Prostate gland (tissue), 2 donors: ENCODE measurements around the gene UGT1A3. TPM values are rescaled to one million over a fixed set of nuclear protein-coding genes. Genes with fewer than 3 reads are reported as not detected.

Experiments
- DNase-seq: peaks from one replicate; pipeline ENCODE4 v3.0.0-alpha.2; 2019; ENCODE audit warnings: low spot score
- H3K27ac ChIP-seq, 2 donors: fragments of 200-600 bp; sonication (generic); 2 replicates each; pipeline ENCODE4 v1.5.1; 2017 to 2019
- H3K27me3 ChIP-seq: fragments of 200-600 bp; sonication (generic); replicated peaks from 2 replicates; pipeline ENCODE4 v1.5.1; 2019; ENCODE audit not compliant: insufficient read depth
- H3K36me3 ChIP-seq, 2 donors: fragments of 200-600 bp; sonication (generic); 1 replicate in 1 of 2; 2 replicates in 1 of 2; pipeline versions ENCODE4 v1.5.1 to v1.8.1; 2017 to 2019
- H3K4me1 ChIP-seq: fragments of 200-600 bp; sonication (generic); replicated peaks from 2 replicates; pipeline ENCODE4 v1.5.1; 2019
- H3K4me3 ChIP-seq, 2 donors: fragments of 200-600 bp; sonication (generic); 2 replicates each; pipeline ENCODE4 v1.5.1; 2017 to 2019
- H3K9me3 ChIP-seq: fragments of 200-600 bp; sonication (generic); 2 replicates; pipeline ENCODE4 v1.5.1; 2017
- POLR2A ChIP-seq: fragments of 450-650 bp; IDR thresholded peaks from one replicate; pipeline ENCODE4 v1.6.1; 2016; ENCODE audit warnings: antibody characterized with exemption, mild to moderate bottlenecking
- POLR2AphosphoS5 ChIP-seq: sonication (generic); formaldehyde crosslinking; IDR thresholded peaks from one replicate; pipeline ENCODE4 v1.6.1; 2017; ENCODE audit warnings: antibody characterized with exemption
- WGBS: methylation state at CpG from one replicate; pipeline ENCODE4 v1.1.5; 2018; 5-methylcytosine and 5-hydroxymethylcytosine counted together
- intact Hi-C: fragments of 100-400 bp; cut with DNase I; formaldehyde crosslinking; loops from one replicate; pipeline ENCODE4 v1.14.2; 2022
- total RNA-seq, 2 donors: library from RNA; depleted of rRNA; stranded (reverse); fragments of >200 nt; gene quantifications; one replicate each; pipeline ENCODE4 v1.1.0, GENCODE V29; 2016
- TF ChIP-seq, protein P1 (sequence below), 4 experiments: fragments of 200-600 bp in 2 of 4; fragments of 450-650 bp in 2 of 4; sonication (generic) in 2 of 4; IDR thresholded peaks; 1 replicate in 3 of 4; 2 replicates in 1 of 4; pipeline ENCODE4 v1.5.1; 2016 to 2019; ENCODE audit warnings: antibody characterized with exemption in 4 of 4, mild to moderate bottlenecking in 2 of 4, moderate library complexity in 2 of 4

The UGT1A3 gene
- total RNA-seq, 2 donors from 2014 or later, result 0.64 TPM; not detected in 1

DNA sequence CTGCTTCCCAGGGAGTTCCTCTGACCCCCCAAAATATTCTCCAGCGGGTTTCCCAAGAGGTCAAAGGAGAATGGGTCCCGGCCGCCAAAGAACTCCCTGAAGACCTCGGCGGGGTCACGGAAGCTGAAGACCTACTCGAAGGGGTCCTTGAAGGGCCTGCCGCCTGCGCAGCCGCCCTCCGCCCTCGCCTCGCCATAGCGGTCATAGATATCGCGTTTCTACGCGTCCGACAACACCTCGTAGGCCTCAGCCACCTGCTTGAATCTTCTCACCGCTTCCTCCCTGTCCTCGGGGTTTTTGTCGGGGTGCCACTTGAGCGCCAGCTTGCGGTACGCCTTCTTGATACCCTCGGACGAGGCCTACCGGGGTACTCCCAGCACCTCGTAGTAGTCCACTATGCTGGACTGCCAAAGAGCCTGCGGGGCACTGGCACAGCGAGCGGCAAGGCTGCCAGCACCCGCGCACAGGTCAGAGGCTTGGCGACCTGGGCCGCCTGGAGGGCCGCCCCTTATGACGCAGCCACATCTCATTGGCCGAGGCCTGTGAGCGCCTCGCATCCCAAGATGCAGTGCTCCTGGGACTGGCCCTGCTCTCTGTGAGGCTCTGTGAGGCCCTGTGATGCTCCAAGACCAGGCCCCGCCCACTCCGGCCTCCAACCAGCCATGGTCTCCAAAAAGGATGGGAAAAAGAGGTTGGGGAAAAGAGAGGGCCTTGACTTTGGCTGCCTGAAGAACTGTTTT lies 26.2 kb downstream of the UGT1A3 start:
- 95% methylated on average over 40 of the region's 44 CpGs for WGBS
- no peaks in the 10 kb centered on the region for H3K36me3 ChIP-seq
- no peaks in the 10 kb centered on the region for H3K4me1 ChIP-seq
- no peak overlapping the region for H3K27ac ChIP-seq
- DNase-seq, result no peak
- intact Hi-C loops, result no loop called here
- TF ChIP-seq, protein P1, sequence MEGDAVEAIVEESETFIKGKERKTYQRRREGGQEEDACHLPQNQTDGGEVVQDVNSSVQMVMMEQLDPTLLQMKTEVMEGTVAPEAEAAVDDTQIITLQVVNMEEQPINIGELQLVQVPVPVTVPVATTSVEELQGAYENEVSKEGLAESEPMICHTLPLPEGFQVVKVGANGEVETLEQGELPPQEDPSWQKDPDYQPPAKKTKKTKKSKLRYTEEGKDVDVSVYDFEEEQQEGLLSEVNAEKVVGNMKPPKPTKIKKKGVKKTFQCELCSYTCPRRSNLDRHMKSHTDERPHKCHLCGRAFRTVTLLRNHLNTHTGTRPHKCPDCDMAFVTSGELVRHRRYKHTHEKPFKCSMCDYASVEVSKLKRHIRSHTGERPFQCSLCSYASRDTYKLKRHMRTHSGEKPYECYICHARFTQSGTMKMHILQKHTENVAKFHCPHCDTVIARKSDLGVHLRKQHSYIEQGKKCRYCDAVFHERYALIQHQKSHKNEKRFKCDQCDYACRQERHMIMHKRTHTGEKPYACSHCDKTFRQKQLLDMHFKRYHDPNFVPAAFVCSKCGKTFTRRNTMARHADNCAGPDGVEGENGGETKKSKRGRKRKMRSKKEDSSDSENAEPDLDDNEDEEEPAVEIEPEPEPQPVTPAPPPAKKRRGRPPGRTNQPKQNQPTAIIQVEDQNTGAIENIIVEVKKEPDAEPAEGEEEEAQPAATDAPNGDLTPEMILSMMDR (IDR thresholded peaks at IDR 0.05), result no peak
- TF ChIP-seq POLR2AphosphoS5 (no peak), POLR2A (no peak)
- H3K27me3 ChIP-seq, result no peaks in the 10 kb centered on the region
- H3K9me3 ChIP-seq, result no peaks in the 10 kb centered on the region
- no peak overlapping the region for H3K4me3 ChIP-seq

DNA sequence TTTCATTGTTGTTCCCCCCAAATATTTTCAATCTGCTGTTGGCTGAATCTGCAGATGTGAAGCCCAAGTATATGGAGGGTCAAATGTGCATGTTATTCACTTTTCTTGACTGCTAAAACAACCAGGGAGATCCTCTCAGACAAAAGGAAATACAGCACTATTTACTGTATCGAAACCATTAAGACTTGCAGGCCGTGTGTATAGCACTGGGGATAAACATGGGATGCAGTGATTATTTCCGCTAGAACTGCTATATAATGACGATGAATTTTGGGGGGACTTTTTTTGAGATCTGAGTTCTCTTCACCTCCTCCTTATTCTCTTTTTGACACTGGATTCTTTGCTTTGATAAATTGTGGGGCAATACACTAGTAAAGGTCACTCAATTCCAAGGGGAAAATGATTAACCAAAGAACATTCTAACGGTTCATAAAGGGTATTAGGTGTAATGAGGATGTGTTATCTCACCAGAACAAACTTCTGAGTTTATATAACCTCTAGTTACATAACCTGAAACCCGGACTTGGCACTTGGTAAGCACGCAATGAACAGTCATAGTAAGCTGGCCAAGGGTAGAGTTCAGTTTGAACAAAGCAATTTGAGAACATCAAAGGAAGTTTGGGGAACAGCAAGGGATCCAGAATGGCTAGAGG lies 27.7 kb downstream of the UGT1A3 start:
- 65% methylated on average over 7 of the region's 7 CpGs for WGBS
- TF ChIP-seq POLR2AphosphoS5, result no peak
- TF ChIP-seq, protein P1 (IDR thresholded peaks at IDR 0.05), result no peak
- TF ChIP-seq POLR2A, result no peak
- intact Hi-C loops, result no loop called here
- no peak overlapping the region for H3K4me3 ChIP-seq
- no peaks in the 10 kb centered on the region for H3K4me1 ChIP-seq
- no peaks in the 10 kb centered on the region for H3K9me3 ChIP-seq
- no peak overlapping the region for H3K27ac ChIP-seq
- DNase-seq, result no peak
- H3K27me3 ChIP-seq, result no peaks in the 10 kb centered on the region
- H3K36me3 ChIP-seq, result no peaks in the 10 kb centered on the region

DNA sequence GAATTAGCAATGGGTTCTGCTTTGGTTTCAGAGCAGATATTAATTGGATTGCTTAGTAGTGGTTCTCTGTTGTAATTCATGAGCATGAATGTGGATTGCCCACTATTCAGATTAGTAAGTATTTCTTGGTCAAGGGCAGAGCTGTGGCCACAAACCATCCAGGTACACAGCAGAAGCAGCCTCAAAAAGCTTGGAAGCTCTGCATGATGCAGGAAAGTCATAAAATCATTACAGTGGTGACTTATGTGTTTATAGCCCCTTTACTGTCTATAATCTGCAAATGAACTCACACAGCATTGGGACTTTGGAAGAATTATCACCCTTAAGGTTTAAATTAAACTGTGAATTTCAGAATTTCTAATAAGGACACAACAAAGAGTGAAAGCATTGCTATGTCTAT lies 29.3 kb downstream of the UGT1A3 start:
- TF ChIP-seq POLR2AphosphoS5 (no peak), POLR2A (no peak)
- TF ChIP-seq, protein P1 (IDR thresholded peaks at IDR 0.05), result no peak
- intact Hi-C loops, result no loop called here
- H3K27me3 ChIP-seq, result no peaks in the 10 kb centered on the region
- no peak for DNase-seq
- no peak overlapping the region for H3K4me3 ChIP-seq
- H3K4me1 ChIP-seq, result no peaks in the 10 kb centered on the region
- no peaks in the 10 kb centered on the region for H3K36me3 ChIP-seq
- no peaks in the 10 kb centered on the region for H3K9me3 ChIP-seq
- H3K27ac ChIP-seq, result no peak overlapping the region

GRCh38 chr2:233758849-233759248 lies 30.0 kb downstream of the UGT1A3 start:
- no peaks in the 10 kb centered on the region for H3K9me3 ChIP-seq
- H3K4me3 ChIP-seq, result no peak overlapping the region
- DNase-seq, result no peak
- H3K27ac ChIP-seq, result no peak overlapping the region
- H3K4me1 ChIP-seq, result no peaks in the 10 kb centered on the region
- H3K36me3 ChIP-seq, result no peaks in the 10 kb centered on the region
- 88% methylated on average over 2 of the region's 2 CpGs for WGBS
- intact Hi-C loops, result no loop called here
- no peak for TF ChIP-seq POLR2AphosphoS5
- no peak for TF ChIP-seq POLR2A
- TF ChIP-seq, protein P1 (IDR thresholded peaks at IDR 0.05), result no peak
- no peaks in the 10 kb centered on the region for H3K27me3 ChIP-seq

DNA sequence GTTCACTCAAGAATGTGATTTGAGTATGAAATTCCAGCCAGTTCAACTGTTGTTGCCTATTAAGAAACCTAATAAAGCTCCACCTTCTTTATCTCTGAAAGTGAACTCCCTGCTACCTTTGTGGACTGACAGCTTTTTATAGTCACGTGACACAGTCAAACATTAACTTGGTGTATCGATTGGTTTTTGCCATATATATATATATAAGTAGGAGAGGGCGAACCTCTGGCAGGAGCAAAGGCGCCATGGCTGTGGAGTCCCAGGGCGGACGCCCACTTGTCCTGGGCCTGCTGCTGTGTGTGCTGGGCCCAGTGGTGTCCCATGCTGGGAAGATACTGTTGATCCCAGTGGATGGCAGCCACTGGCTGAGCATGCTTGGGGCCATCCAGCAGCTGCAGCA lies 31.2 kb downstream of the UGT1A3 start, which contains the start of gene UGT1A1:
Gene UGT1A1 (plus strand): TSS at position 228 of the 400 bp plus-strand sequence. CDS start 18 bp downstream, at position 246.
- no peak for DNase-seq
- no peaks in the 10 kb centered on the region for H3K9me3 ChIP-seq
- no peak within 1 kb of the TSS for H3K27ac ChIP-seq
- no peaks in the 10 kb centered on the region for H3K36me3 ChIP-seq
- intact Hi-C loops, result no loop called here
- H3K4me3 ChIP-seq, result no peak within 1 kb of the TSS
- TF ChIP-seq POLR2A, result no peak
- TF ChIP-seq, protein P1 (IDR thresholded peaks at IDR 0.05), result no peak
- no peak for TF ChIP-seq POLR2AphosphoS5
- no peaks in the 10 kb centered on the region for H3K27me3 ChIP-seq
- H3K4me1 ChIP-seq, result no peaks in the 10 kb centered on the region
- WGBS, result 91% methylated on average over 6 of the region's 6 CpGs
